ENCODE data around the gene GRAP2. TPM values are rescaled to one million over a fixed set of nuclear protein-coding genes. Genes with fewer than 3 reads are reported as not detected.

Gene GRAP2
- total and polyA plus RNA-seq, 2 of the 4 experiments (the other 2 are of a cell fraction), result not detected

GRCh38 chr22:39871008-39871798 is 29.7 kb upstream of the GRAP2 start:
- no peak overlapping the region for H4K8ac ChIP-seq (ENCODE audit: low read depth in 2 of 2, low read length in 2 of 2)
- H3K79me1 ChIP-seq (ENCODE audit: low read depth in 1 of 2, low read length in 2 of 2), result no peaks in the 10 kb centered on the region
- H3K4me2 ChIP-seq (ENCODE audit: low read depth, low read length), result no peak overlapping the region
- H2BK5ac ChIP-seq (ENCODE audit: low read depth, low read length, poor library complexity, severe bottlenecking), result no peak overlapping the region
- no peak overlapping the region for H3K23ac ChIP-seq (ENCODE audit: low read depth, low read length)
- H3K36me3 ChIP-seq (ENCODE audit: control insufficient read depth, insufficient read depth, low read length), result no peaks in the 10 kb centered on the region
- no peaks in the 10 kb centered on the region for H3K9me3 ChIP-seq (ENCODE audit: control insufficient read depth, insufficient read depth, low read length)
- ChIA-PET POLR2A (ENCODE audit: unreplicated experiment) (no interaction called here), CTCF (interaction anchor here (0.9 kb wide), 1 partner anchor 14 kb away, joined by 4 read pairs; no protein-coding TSS in a partner anchor)
- no TSS peak for BruUV-seq (replicated peaks)
- H4K5ac ChIP-seq (ENCODE audit: low read depth, low read length), result no peak overlapping the region
- intact Hi-C loops (cut with micrococcal nuclease) (no loop called here), dilution Hi-C loops (cut with HindIII; ENCODE audit: low sequenced_read_pairs, unreplicated experiment) (no loop called here), in situ Hi-C loops (cut with MboI; ENCODE audit: low sequenced_read_pairs) (no loop called here)
- no peaks in the 10 kb centered on the region for H3K4me1 ChIP-seq (ENCODE audit: control insufficient read depth, insufficient read depth, low read length)
- no peak overlapping the region for H2AFZ ChIP-seq (replicated peaks; ENCODE audit: low read length, poor library complexity)
- H3K18ac ChIP-seq (ENCODE audit: low read depth, low read length), result no peak overlapping the region
- no peak overlapping the region for H3K14ac ChIP-seq (replicated peaks; ENCODE audit: low read depth, low read length)
- no peaks in the 10 kb centered on the region for H4K20me1 ChIP-seq (ENCODE audit: insufficient read depth, low read length)
- H2AK9ac ChIP-seq (replicated peaks; ENCODE audit: low read depth, low read length, poor library complexity), result no peak overlapping the region
- peaks cover 12% of the 10 kb centered on the region for H3K27me3 ChIP-seq (ENCODE audit: control insufficient read depth, insufficient read depth, low read length)
- H2BK15ac ChIP-seq (ENCODE audit: low read depth, low read length), result no peak overlapping the region
- H4K91ac ChIP-seq (ENCODE audit: insufficient read depth, low read depth, low read length), result no peak overlapping the region
- H3K9ac ChIP-seq (ENCODE audit: low read depth, low read length), result no peak overlapping the region
- no peak overlapping the region for H3K27ac ChIP-seq (ENCODE audit: insufficient read depth, low read length)
- TF ChIP-seq NFE2L2 (IDR thresholded peaks at IDR 0.05; ENCODE audit: low read depth, low read length), result no peak
- TF ChIP-seq USF2 (IDR thresholded peaks at IDR 0.05; ENCODE audit: low read depth, low read length), result no peak
- no peak overlapping the region for H3K4ac ChIP-seq (ENCODE audit: low read depth, low read length)
- no CpG with 5 or more reads among the region's 5 CpGs for WGBS, 2 experiments (ENCODE audit: extremely low coverage in 2 of 2, insufficient read length in 1 of 2)
- no peaks in the 10 kb centered on the region for H3K9me1 ChIP-seq (ENCODE audit: insufficient read depth, low read length)
- no peak overlapping the region for H2BK20ac ChIP-seq (ENCODE audit: low read depth, low read length)
- ATAC-seq (ENCODE audit: low read depth), result no peak
- H3K4me3 ChIP-seq (ENCODE audit: insufficient read depth, low read depth, low read length), result no peak overlapping the region
- no peak for DNase-seq
- no peak overlapping the region for H2AK5ac ChIP-seq (ENCODE audit: low read depth, low read length)
- H2BK120ac ChIP-seq (ENCODE audit: low read depth, low read length), result no peak overlapping the region
- no peak overlapping the region for H3K56ac ChIP-seq (ENCODE audit: extremely low read depth, insufficient read depth, low read length)
